Astrocyte (in vitro differentiated cells and primary cell): Measurements from ENCODE around the gene ATF2.

ENCODE experiments used
- CTCF ChIP-seq: IDR thresholded peaks from 2 replicates; pipeline ENCODE4 v1.5.1; 2011; ENCODE audit warnings: low read depth, mild to moderate bottlenecking, inconsistent platforms, low read length, moderate library complexity; ENCODE audit not compliant: insufficient read depth
- EZH2 ChIP-seq: IDR thresholded peaks from 2 replicates; pipeline ENCODE4 v1.6.1; 2012; ENCODE audit warnings: mild to moderate bottlenecking, low read length, inconsistent platforms; ENCODE audit not compliant: insufficient read depth

GRCh38 chr2:175167792-175168563 lies at the start of gene ATF2:
- no peak for TF ChIP-seq CTCF
- no peak for TF ChIP-seq EZH2
